ENCODE measurements around the gene AZU1. TPM values are rescaled to one million over a fixed set of nuclear protein-coding genes. Genes with fewer than 3 reads are reported as not detected.

Gene AZU1
- total RNA-seq, 2 donors from 2014 or later = 1.1 TPM; not detected in 1

DNA sequence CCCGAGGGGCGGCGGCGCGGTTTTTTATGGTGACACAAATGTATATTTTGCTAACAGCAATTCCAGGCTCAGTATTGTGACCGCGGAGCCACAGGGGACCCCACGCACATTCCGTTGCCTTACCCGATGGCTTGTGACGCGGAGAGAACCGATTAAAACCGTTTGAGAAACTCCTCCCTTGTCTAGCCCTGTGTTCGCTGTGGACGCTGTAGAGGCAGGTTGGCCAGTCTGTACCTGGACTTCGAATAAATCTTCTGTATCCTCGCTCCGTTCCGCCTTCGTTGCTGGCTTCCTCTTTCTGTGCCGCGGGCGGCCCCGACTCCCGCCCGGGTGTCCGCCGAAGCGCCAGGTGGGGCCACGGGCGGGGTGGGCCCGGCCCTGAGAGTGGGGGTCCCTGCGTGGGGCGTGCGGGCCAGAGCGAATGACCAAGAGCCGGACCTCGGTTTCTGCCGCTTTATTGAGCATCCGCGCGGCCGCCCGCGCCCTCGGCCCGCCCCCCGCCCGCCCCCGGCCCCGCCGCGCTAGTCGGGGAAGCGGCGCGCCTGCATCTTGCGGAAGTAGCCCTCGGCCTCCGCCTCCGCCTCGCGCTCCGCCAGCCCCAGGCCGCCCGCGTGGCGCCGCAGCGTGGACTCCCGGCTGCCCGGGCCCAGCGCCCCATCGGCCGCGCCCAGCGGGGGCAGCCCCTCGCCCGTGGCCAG, 15.4 kb upstream of the AZU1 start:
- ATAC-seq (ENCODE audit: insufficient number of reproducible peaks, low FRiP score, low read depth) (no peak), DNase-seq (ENCODE audit: low spot score) (no peak)
- H3K4me1 ChIP-seq (ENCODE audit: control insufficient read depth in 1 of 2, low read depth in 2 of 2) = no peaks in the 10 kb centered on the region
- H3K36me3 ChIP-seq = peaks cover 49% of the 10 kb centered on the region
- H3K27ac ChIP-seq = no peak overlapping the region
- H3K27me3 ChIP-seq (replicated peaks; ENCODE audit: insufficient read depth) = no peaks in the 10 kb centered on the region
- no peak overlapping the region for H3K4me3 ChIP-seq
- TF ChIP-seq, protein P1, sequence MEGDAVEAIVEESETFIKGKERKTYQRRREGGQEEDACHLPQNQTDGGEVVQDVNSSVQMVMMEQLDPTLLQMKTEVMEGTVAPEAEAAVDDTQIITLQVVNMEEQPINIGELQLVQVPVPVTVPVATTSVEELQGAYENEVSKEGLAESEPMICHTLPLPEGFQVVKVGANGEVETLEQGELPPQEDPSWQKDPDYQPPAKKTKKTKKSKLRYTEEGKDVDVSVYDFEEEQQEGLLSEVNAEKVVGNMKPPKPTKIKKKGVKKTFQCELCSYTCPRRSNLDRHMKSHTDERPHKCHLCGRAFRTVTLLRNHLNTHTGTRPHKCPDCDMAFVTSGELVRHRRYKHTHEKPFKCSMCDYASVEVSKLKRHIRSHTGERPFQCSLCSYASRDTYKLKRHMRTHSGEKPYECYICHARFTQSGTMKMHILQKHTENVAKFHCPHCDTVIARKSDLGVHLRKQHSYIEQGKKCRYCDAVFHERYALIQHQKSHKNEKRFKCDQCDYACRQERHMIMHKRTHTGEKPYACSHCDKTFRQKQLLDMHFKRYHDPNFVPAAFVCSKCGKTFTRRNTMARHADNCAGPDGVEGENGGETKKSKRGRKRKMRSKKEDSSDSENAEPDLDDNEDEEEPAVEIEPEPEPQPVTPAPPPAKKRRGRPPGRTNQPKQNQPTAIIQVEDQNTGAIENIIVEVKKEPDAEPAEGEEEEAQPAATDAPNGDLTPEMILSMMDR (IDR thresholded peaks at IDR 0.05) = no peak
- no peaks in the 10 kb centered on the region for H3K9me3 ChIP-seq

DNA sequence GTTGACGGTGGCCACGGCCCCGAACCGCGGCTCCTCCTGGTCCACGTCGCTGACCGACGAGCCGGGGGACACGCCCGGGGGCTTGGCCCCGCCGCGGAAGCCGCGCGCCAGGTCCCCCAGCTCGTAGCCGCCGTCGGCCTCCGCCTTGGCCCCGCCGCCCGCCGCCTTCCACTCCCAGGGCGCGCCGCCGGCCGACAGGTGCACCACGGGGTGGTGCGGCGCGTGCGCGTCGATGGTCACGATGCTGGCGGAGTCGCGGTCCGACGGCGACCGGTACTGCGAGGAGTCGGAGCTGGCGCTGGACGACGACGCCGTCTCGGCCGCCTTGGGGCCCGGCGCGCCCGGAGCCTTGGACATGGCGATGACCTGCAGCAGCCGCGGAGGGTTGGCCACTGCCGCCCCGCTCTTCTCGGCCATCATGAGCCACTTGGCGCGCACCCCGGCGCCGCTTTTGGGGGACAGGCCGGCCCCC, 14.9 kb upstream of the AZU1 start:
- Histone ChIP-seq H3K36me3 (peaks cover 45% of the 10 kb centered on the region), H3K9me3 (no peaks in the 10 kb centered on the region), H3K27ac (no peak overlapping the region), H3K4me1 (ENCODE audit: control insufficient read depth in 1 of 2, low read depth in 2 of 2) (no peaks in the 10 kb centered on the region), H3K4me3 (no peak overlapping the region), H3K27me3 (replicated peaks; ENCODE audit: insufficient read depth) (no peaks in the 10 kb centered on the region)
- no peak for ATAC-seq (ENCODE audit: insufficient number of reproducible peaks, low FRiP score, low read depth)
- no peak for DNase-seq (ENCODE audit: low spot score)
- TF ChIP-seq, protein P1 (IDR thresholded peaks at IDR 0.05) = no peak

DNA sequence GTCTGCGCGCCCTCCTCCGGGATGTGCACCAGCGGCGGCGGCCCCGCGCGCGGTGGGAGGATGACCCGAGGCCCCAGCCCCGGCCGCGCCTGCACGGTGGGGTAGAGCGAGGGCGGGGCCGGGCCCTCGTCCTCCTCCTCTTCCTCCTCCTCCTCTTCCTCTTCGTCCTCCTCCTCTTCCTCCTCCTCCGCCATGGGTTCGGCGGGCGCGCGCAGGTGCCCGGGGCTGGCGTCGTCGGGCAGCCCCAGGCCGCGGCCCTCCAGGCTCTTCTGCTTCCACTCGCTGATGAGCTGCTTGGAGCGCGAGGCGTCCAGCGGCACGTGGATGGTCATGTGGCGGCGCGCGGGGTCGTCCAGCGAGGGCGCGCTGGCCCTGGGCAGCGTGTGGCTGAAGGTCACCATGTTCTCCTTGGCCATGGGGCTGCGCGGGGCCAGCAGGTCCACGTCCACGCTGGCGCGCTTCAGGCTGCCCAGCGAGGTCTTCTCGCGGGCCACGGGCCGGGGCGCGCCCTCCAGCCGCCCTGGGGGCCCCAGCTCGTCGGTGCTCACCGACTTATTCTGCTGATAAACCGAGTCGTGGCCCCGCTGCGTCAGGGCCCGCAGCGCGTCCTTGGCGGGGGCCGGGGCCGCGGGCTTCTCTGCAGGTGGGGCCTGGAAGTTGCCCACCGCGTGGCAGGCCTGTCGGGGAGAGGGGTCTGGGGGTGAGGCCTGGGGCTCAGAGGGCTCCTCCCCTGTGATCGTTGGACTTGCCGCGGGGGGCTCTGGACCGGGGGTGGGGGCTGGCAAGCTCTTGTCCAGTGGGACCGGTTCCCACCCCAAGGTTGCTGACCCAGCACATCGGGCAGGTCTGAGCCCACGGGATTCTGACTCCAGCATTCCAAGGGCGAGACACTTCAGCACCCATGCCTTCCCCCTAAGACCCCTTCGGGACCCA, 14.2 kb upstream of the AZU1 start:
- peaks cover 37% of the 10 kb centered on the region for H3K36me3 ChIP-seq

GRCh38 chr19:814152-815078, 13.2 kb upstream of the AZU1 start:
- H3K4me3 ChIP-seq = no peak overlapping the region
- TF ChIP-seq, protein P1 (IDR thresholded peaks at IDR 0.05) = no peak
- no peaks in the 10 kb centered on the region for H3K27me3 ChIP-seq (replicated peaks; ENCODE audit: insufficient read depth)
- no peak for ATAC-seq (ENCODE audit: insufficient number of reproducible peaks, low FRiP score, low read depth)
- no peaks in the 10 kb centered on the region for H3K4me1 ChIP-seq (ENCODE audit: control insufficient read depth in 1 of 2, low read depth in 2 of 2)
- no peak overlapping the region for H3K27ac ChIP-seq
- no peak for DNase-seq (ENCODE audit: low spot score)
- H3K36me3 ChIP-seq = peaks cover 28% of the 10 kb centered on the region
- no peaks in the 10 kb centered on the region for H3K9me3 ChIP-seq

More for the DNA sequence above, 14.2 kb upstream of the AZU1 start:
- no peaks in the 10 kb centered on the region for H3K27me3 ChIP-seq (replicated peaks; ENCODE audit: insufficient read depth)
- no peaks in the 10 kb centered on the region for H3K9me3 ChIP-seq
- DNase-seq (ENCODE audit: low spot score) (no peak), ATAC-seq (ENCODE audit: insufficient number of reproducible peaks, low FRiP score, low read depth) (no peak)
- no peak overlapping the region for H3K4me3 ChIP-seq
- H3K27ac ChIP-seq = no peak overlapping the region
- no peaks in the 10 kb centered on the region for H3K4me1 ChIP-seq (ENCODE audit: control insufficient read depth in 1 of 2, low read depth in 2 of 2)
- TF ChIP-seq, protein P1 (IDR thresholded peaks at IDR 0.05) = no peak
